ENCODE data around the gene HOXD11. TPM values are rescaled to one million over a fixed set of nuclear protein-coding genes. Genes with fewer than 3 reads are reported as not detected.
A peak's percentile ranks its signal among the peaks of the same experiment; 100 is the strongest.

HOXD11 gene
- 0.21 and 1.1 TPM in 2 replicates for total RNA-seq (ENCODE audit: low replicate concordance)
- long read RNA-seq: 0 reads

- no peak for TF ChIP-seq CTCF (conservative IDR thresholded peaks at IDR 0.05)
- Mint-ChIP-seq H3K4me1 (ENCODE audit: unreplicated experiment) (peaks cover 14% of the 10 kb centered on the region), H3K27me3 (peaks cover 92% of the 10 kb centered on the region), H3K4me3 (peak within 1 kb of the TSS; percentile 80), H3K36me3 (no peaks in the 10 kb centered on the region), H3K9me3 (no peaks in the 10 kb centered on the region), H3K27ac (peak within 1 kb of the TSS; percentile 55)
- DNase-seq (ENCODE audit: extremely low spot score, unreplicated experiment): peak; percentile 69
Measured at GRCh38 chr2:176106581-176107539, at the start of gene HOXD11. TSS of gene HOXD11 (plus strand) at chr2:176107280. CDS start at chr2:176107356, 76 bp downstream.

DNA sequence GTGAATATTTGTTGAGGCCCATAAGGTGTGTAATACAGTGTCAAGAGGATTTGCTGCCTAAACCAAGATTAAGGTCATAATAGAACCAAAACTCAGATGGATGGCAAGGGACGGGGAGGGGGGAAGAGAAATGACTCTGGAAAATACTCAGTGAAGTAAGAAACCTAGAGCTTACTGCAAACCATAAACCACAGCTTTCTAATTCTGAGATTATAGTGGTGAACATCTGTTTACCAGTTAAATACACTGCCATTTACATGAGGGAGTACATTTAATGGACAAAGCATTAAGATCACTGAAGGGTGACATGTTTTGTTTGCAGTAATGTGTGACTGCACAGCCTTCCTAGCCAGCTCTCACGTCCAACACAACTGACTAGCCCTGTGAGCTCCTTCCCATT lies 43.1 kb upstream of the HOXD11 start:
- H3K27me3 Mint-ChIP-seq: peaks cover 86% of the 10 kb centered on the region

GRCh38 chr2:176066645-176067588 lies 40.2 kb upstream of the HOXD11 start:
- Mint-ChIP-seq H3K9me3 (no peaks in the 10 kb centered on the region), H3K27ac (no peak overlapping the region), H3K4me3 (peak overlapping the region; percentile 63), H3K36me3 (no peaks in the 10 kb centered on the region), H3K4me1 (ENCODE audit: unreplicated experiment) (no peaks in the 10 kb centered on the region), H3K27me3 (peaks cover 97% of the 10 kb centered on the region)
- no peak for DNase-seq (ENCODE audit: extremely low spot score, unreplicated experiment)
- TF ChIP-seq CTCF (conservative IDR thresholded peaks at IDR 0.05): no peak

More for the DNA sequence above, 43.1 kb upstream of the HOXD11 start:
- TF ChIP-seq CTCF (conservative IDR thresholded peaks at IDR 0.05): no peak
- no peaks in the 10 kb centered on the region for H3K4me1 Mint-ChIP-seq (ENCODE audit: unreplicated experiment)
- H3K4me3 Mint-ChIP-seq: no peak overlapping the region
- DNase-seq (ENCODE audit: extremely low spot score, unreplicated experiment): no peak
- no peaks in the 10 kb centered on the region for H3K36me3 Mint-ChIP-seq
- no peak overlapping the region for H3K27ac Mint-ChIP-seq
- no peaks in the 10 kb centered on the region for H3K9me3 Mint-ChIP-seq

DNA sequence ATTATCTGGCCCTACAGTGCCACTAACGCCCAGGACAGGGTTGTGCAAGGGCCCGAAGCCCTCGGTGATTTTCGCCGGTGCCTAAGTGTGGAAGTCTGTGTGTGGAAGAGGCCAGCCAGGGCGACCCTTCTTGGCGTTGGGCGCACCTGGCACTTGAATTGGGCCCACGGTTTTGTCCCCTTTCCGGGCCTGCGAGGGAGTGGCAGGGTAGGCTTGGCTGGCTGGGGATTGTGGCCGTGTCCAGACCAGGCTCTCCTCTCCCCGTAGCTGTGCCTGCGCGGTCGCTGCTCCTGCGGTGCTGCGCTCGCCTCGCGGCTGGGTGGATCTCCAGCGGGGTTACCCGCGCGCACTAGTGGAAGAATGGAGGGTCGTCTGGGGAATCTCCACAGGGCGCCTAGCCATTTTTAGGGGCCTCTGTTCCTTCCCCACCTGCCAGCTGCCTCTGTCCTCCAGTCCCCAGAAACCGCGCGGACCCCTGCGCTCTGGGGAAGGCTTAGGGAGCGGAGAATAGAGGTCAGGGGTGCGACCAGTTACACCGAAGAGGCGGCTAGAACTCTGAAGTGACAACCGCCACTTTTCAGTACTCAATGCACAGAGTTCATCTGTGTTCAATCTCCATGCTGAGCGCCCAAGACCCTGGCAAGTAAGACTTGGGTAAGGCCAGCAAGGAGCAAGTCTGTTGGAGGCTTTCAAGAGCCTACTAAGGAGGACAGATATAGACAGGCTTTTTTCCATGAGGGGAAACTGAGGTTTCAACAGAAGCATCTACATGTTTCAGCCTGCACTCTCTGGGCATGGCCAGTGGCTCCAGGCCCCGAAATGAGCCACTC lies 39.3 kb upstream of the HOXD11 start:
- Mint-ChIP-seq H3K27me3 (peaks cover 97% of the 10 kb centered on the region), H3K27ac (no peak overlapping the region), H3K36me3 (no peaks in the 10 kb centered on the region), H3K9me3 (no peaks in the 10 kb centered on the region), H3K4me1 (ENCODE audit: unreplicated experiment) (no peaks in the 10 kb centered on the region), H3K4me3 (peak overlapping the region; percentile 63)
- DNase-seq (ENCODE audit: extremely low spot score, unreplicated experiment): no peak
- TF ChIP-seq CTCF (conservative IDR thresholded peaks at IDR 0.05): no peak

DNA sequence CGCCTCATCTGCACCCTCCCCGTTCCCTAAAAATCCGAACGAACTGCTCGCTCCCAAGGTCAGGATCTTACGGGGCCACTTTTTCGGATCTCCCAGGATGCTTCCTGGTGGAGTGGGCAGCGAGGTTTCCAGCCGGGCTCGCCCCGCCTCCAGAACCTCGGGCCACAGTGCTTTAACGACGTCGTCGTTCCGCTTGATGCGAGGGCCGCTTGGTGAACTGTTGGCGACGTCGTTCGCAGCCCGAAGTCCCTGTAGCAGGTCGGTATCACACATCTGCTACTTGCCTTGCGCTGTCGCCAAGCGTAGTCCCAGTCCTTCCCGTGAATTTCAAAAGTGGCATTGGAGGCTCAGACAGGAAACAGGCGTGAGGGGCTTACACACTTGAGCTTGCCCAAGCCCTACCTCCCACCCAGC lies 38.7 kb upstream of the HOXD11 start:
- TF ChIP-seq CTCF (conservative IDR thresholded peaks at IDR 0.05): no peak
- no peak for DNase-seq (ENCODE audit: extremely low spot score, unreplicated experiment)
- Mint-ChIP-seq H3K9me3 (no peaks in the 10 kb centered on the region), H3K27ac (no peak overlapping the region), H3K4me1 (ENCODE audit: unreplicated experiment) (no peaks in the 10 kb centered on the region), H3K27me3 (peaks cover 98% of the 10 kb centered on the region), H3K4me3 (peak overlapping the region; percentile 21), H3K36me3 (no peaks in the 10 kb centered on the region)
